Panc1 (cell line): ENCODE measurements around the gene SPEM1.

Source experiments
- TF ChIP-seq, protein P1 (sequence below): fragments of 450-650 bp; IDR thresholded peaks from 2 replicates; pipeline ENCODE4 v1.5.1; 2017; ENCODE audit warnings: mild to moderate bottlenecking
- TF ChIP-seq, protein P2 (sequence below), 2 experiments: IDR thresholded peaks; 2 replicates each; pipeline ENCODE4 v1.6.1; 2011 to 2012; ENCODE audit warnings: low read depth in 2 of 2, control low read depth in 1 of 2, low read length in 1 of 2, mild to moderate bottlenecking in 1 of 2, moderate library complexity in 1 of 2; ENCODE audit not compliant: insufficient read depth in 1 of 2

DNA sequence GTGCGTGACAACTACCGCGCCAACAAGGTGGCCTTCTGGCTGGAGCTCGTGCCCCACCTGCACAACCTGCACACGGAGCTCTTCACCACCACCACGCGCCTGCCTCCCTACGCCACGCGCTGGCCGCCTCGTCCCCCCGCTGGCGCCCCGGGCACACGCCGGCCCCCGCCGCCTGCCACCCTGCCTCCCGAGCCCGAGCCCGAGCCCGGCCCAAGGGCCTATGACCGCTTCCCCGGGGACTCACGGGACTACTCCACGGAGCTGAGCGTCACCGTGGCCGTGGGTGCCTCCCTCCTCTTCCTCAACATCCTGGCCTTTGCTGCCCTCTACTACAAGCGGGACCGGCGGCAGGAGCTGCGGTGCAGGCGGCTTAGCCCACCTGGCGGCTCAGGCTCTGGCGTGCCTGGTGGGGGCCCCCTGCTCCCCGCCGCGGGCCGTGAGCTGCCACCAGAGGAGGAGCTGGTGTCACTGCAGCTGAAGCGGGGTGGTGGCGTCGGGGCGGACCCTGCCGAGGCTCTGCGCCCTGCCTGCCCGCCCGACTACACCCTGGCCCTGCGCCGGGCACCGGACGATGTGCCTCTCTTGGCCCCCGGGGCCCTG, 3.0 kb upstream of the SPEM1 start:
- TF ChIP-seq, protein P1, sequence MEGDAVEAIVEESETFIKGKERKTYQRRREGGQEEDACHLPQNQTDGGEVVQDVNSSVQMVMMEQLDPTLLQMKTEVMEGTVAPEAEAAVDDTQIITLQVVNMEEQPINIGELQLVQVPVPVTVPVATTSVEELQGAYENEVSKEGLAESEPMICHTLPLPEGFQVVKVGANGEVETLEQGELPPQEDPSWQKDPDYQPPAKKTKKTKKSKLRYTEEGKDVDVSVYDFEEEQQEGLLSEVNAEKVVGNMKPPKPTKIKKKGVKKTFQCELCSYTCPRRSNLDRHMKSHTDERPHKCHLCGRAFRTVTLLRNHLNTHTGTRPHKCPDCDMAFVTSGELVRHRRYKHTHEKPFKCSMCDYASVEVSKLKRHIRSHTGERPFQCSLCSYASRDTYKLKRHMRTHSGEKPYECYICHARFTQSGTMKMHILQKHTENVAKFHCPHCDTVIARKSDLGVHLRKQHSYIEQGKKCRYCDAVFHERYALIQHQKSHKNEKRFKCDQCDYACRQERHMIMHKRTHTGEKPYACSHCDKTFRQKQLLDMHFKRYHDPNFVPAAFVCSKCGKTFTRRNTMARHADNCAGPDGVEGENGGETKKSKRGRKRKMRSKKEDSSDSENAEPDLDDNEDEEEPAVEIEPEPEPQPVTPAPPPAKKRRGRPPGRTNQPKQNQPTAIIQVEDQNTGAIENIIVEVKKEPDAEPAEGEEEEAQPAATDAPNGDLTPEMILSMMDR = no peak
- TF ChIP-seq, protein P2, sequence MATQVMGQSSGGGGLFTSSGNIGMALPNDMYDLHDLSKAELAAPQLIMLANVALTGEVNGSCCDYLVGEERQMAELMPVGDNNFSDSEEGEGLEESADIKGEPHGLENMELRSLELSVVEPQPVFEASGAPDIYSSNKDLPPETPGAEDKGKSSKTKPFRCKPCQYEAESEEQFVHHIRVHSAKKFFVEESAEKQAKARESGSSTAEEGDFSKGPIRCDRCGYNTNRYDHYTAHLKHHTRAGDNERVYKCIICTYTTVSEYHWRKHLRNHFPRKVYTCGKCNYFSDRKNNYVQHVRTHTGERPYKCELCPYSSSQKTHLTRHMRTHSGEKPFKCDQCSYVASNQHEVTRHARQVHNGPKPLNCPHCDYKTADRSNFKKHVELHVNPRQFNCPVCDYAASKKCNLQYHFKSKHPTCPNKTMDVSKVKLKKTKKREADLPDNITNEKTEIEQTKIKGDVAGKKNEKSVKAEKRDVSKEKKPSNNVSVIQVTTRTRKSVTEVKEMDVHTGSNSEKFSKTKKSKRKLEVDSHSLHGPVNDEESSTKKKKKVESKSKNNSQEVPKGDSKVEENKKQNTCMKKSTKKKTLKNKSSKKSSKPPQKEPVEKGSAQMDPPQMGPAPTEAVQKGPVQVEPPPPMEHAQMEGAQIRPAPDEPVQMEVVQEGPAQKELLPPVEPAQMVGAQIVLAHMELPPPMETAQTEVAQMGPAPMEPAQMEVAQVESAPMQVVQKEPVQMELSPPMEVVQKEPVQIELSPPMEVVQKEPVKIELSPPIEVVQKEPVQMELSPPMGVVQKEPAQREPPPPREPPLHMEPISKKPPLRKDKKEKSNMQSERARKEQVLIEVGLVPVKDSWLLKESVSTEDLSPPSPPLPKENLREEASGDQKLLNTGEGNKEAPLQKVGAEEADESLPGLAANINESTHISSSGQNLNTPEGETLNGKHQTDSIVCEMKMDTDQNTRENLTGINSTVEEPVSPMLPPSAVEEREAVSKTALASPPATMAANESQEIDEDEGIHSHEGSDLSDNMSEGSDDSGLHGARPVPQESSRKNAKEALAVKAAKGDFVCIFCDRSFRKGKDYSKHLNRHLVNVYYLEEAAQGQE (IDR thresholded peaks at IDR 0.05; ENCODE audit: insufficient read depth in 1 of 2, low read depth in 2 of 2, low read length in 1 of 2) = no peak
